ENCODE measurements around the gene MYH14. TPM values are rescaled to one million over a fixed set of nuclear protein-coding genes. Genes with fewer than 3 reads are reported as not detected.
A peak's percentile ranks its signal among the peaks of the same experiment; 100 is the strongest.

MYH14 gene
- total and polyA plus RNA-seq, 2 of the 8 experiments (the other 6 are each of a cell fraction or from before 2014, with no cell fraction given): 17.3 to 28.6 TPM

DNA sequence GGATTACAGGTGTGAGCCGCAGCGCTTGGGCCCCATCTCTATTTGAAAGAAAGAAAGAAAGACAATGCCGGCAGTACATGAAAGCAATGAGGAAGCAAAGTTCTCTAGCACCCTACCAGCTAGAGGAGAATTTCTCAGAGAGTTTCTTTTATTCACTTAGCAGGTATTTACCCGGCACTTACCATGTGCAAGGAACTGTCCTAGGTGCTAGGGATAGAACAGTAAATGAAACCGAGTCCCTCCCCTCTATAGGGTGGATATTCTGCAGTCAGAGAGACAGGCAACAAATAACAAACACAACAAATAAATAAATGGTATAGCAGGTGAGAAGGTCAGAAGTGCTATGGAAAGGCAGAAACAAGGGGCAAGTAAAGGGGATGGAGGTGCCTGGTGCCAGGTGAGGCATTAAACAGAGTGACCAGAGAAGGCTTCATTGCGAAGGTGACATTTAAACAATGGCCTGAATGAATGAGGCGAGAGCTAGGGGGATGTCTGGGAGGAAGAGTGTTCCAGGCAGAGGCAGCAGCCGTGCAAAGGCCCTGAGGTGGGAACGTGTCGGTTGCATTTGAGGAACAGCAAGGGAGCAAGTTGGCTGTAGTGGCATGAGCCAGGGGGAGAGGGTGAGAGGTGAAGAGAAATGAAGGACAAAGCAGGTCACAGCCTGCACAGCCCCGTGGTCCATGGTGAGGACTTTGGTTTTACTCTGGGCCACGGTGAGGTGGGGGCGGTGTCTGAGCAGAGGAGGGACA is 10.8 kb upstream of the MYH14 start (continued):
- TF ChIP-seq, protein P1, sequence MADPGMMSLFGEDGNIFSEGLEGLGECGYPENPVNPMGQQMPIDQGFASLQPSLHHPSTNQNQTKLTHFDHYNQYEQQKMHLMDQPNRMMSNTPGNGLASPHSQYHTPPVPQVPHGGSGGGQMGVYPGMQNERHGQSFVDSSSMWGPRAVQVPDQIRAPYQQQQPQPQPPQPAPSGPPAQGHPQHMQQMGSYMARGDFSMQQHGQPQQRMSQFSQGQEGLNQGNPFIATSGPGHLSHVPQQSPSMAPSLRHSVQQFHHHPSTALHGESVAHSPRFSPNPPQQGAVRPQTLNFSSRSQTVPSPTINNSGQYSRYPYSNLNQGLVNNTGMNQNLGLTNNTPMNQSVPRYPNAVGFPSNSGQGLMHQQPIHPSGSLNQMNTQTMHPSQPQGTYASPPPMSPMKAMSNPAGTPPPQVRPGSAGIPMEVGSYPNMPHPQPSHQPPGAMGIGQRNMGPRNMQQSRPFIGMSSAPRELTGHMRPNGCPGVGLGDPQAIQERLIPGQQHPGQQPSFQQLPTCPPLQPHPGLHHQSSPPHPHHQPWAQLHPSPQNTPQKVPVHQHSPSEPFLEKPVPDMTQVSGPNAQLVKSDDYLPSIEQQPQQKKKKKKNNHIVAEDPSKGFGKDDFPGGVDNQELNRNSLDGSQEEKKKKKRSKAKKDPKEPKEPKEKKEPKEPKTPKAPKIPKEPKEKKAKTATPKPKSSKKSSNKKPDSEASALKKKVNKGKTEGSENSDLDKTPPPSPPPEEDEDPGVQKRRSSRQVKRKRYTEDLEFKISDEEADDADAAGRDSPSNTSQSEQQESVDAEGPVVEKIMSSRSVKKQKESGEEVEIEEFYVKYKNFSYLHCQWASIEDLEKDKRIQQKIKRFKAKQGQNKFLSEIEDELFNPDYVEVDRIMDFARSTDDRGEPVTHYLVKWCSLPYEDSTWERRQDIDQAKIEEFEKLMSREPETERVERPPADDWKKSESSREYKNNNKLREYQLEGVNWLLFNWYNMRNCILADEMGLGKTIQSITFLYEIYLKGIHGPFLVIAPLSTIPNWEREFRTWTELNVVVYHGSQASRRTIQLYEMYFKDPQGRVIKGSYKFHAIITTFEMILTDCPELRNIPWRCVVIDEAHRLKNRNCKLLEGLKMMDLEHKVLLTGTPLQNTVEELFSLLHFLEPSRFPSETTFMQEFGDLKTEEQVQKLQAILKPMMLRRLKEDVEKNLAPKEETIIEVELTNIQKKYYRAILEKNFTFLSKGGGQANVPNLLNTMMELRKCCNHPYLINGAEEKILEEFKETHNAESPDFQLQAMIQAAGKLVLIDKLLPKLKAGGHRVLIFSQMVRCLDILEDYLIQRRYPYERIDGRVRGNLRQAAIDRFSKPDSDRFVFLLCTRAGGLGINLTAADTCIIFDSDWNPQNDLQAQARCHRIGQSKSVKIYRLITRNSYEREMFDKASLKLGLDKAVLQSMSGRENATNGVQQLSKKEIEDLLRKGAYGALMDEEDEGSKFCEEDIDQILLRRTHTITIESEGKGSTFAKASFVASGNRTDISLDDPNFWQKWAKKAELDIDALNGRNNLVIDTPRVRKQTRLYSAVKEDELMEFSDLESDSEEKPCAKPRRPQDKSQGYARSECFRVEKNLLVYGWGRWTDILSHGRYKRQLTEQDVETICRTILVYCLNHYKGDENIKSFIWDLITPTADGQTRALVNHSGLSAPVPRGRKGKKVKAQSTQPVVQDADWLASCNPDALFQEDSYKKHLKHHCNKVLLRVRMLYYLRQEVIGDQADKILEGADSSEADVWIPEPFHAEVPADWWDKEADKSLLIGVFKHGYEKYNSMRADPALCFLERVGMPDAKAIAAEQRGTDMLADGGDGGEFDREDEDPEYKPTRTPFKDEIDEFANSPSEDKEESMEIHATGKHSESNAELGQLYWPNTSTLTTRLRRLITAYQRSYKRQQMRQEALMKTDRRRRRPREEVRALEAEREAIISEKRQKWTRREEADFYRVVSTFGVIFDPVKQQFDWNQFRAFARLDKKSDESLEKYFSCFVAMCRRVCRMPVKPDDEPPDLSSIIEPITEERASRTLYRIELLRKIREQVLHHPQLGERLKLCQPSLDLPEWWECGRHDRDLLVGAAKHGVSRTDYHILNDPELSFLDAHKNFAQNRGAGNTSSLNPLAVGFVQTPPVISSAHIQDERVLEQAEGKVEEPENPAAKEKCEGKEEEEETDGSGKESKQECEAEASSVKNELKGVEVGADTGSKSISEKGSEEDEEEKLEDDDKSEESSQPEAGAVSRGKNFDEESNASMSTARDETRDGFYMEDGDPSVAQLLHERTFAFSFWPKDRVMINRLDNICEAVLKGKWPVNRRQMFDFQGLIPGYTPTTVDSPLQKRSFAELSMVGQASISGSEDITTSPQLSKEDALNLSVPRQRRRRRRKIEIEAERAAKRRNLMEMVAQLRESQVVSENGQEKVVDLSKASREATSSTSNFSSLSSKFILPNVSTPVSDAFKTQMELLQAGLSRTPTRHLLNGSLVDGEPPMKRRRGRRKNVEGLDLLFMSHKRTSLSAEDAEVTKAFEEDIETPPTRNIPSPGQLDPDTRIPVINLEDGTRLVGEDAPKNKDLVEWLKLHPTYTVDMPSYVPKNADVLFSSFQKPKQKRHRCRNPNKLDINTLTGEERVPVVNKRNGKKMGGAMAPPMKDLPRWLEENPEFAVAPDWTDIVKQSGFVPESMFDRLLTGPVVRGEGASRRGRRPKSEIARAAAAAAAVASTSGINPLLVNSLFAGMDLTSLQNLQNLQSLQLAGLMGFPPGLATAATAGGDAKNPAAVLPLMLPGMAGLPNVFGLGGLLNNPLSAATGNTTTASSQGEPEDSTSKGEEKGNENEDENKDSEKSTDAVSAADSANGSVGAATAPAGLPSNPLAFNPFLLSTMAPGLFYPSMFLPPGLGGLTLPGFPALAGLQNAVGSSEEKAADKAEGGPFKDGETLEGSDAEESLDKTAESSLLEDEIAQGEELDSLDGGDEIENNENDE (IDR thresholded peaks at IDR 0.05; ENCODE audit: insufficient replicate concordance, low read length): no peak
- no peak for TF ChIP-seq SP1 (IDR thresholded peaks at IDR 0.05; ENCODE audit: low read depth, low read length)
- peak in 1 of 2 experiments; percentile 66; a peak in 2 of 4 replicates for TF ChIP-seq SIN3A (conservative IDR thresholded peaks at IDR 0.05 in 1 of 2, IDR thresholded peaks at IDR 0.05 in 1 of 2; ENCODE audit: low read depth in 1 of 2, low read length in 2 of 2)
- no peak for TF ChIP-seq KDM5A (IDR thresholded peaks at IDR 0.05; ENCODE audit: low read length)
- TF ChIP-seq EP300 (IDR thresholded peaks at IDR 0.05; ENCODE audit: borderline replicate concordance in 1 of 2, low read depth in 2 of 2, low read length in 2 of 2): no peak
- no peak for TF ChIP-seq EGR1 (IDR thresholded peaks at IDR 0.05; ENCODE audit: borderline replicate concordance, low read depth, low read length)
- no peak for TF ChIP-seq SUZ12 (IDR thresholded peaks at IDR 0.05; ENCODE audit: low read length)
- TF ChIP-seq, protein P2, sequence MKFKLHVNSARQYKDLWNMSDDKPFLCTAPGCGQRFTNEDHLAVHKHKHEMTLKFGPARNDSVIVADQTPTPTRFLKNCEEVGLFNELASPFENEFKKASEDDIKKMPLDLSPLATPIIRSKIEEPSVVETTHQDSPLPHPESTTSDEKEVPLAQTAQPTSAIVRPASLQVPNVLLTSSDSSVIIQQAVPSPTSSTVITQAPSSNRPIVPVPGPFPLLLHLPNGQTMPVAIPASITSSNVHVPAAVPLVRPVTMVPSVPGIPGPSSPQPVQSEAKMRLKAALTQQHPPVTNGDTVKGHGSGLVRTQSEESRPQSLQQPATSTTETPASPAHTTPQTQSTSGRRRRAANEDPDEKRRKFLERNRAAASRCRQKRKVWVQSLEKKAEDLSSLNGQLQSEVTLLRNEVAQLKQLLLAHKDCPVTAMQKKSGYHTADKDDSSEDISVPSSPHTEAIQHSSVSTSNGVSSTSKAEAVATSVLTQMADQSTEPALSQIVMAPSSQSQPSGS (IDR thresholded peaks at IDR 0.05; ENCODE audit: low read length): no peak
